D721Med (cell line): Measurements from ENCODE around the gene MMD.

Source experiments
- DNase-seq: peaks from one replicate; pipeline ENCODE4 v3.0.0; 2011; ENCODE audit warnings: low spot score; ENCODE audit not compliant: insufficient read length
- FAIRE-seq: peaks from 2 replicates; lab custom pipeline; 2011; peaks lifted over from hg19 to GRCh38; lab: Jason Lieb, UNC
- TF ChIP-seq, protein P1 (sequence below): IDR thresholded peaks from 2 replicates; pipeline ENCODE4 v1.5.1; 2012; ENCODE audit warnings: mild to moderate bottlenecking, control low read depth; ENCODE audit not compliant: insufficient read depth; ENCODE audit errors: missing control alignments

The MMD gene

DNA sequence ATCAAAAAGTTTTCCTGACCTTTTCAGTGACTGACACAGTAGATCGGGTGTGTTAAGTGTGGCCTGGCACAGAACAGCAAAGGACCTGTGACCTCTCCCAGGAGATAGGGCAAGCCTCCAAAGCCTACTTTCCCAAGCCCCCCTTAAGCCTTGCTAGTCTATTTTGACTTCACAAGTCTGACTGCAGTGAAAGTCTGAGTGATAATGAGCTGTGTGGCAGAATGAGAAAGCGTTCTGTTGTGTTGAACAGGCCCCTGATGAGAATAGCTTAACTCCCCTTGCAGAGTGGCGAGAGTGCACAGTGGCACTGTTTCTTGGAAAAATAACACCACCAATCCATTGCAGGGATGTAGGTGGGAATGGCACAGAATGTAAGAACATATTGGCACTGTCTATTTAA, 32.8 kb downstream of the MMD start:
- FAIRE-seq, result no peak

DNA sequence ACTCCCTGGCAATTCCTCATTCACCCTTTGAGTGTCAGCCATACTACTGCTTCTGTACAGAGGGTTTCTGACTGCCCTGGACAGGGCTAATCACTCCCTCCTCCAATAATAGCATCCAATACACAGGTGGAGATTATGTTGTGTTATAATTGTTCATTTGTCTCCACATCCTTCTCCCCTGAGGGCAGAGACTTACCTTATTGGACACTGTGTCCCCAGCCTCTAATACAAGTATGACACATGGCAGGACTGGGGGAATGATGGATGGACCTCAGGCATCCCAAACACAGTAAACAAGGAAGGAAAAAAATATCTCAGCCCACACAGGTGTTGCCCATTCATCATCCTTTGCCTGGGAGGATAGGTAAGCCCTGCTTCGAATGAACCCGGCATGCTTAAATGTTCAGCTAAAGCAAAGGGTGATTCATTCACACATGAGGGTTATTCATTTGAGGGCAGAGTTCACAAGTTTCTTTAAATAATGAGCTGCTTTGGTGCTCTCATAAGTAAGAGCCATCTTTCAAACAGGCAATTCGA, 34.8 kb downstream of the MMD start:
- TF ChIP-seq, protein P1, sequence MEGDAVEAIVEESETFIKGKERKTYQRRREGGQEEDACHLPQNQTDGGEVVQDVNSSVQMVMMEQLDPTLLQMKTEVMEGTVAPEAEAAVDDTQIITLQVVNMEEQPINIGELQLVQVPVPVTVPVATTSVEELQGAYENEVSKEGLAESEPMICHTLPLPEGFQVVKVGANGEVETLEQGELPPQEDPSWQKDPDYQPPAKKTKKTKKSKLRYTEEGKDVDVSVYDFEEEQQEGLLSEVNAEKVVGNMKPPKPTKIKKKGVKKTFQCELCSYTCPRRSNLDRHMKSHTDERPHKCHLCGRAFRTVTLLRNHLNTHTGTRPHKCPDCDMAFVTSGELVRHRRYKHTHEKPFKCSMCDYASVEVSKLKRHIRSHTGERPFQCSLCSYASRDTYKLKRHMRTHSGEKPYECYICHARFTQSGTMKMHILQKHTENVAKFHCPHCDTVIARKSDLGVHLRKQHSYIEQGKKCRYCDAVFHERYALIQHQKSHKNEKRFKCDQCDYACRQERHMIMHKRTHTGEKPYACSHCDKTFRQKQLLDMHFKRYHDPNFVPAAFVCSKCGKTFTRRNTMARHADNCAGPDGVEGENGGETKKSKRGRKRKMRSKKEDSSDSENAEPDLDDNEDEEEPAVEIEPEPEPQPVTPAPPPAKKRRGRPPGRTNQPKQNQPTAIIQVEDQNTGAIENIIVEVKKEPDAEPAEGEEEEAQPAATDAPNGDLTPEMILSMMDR, result no peak
- DNase-seq (no peak), FAIRE-seq (no peak)

More for the DNA sequence above, 32.8 kb downstream of the MMD start:
- TF ChIP-seq, protein P1, result no peak
- no peak for DNase-seq

DNA sequence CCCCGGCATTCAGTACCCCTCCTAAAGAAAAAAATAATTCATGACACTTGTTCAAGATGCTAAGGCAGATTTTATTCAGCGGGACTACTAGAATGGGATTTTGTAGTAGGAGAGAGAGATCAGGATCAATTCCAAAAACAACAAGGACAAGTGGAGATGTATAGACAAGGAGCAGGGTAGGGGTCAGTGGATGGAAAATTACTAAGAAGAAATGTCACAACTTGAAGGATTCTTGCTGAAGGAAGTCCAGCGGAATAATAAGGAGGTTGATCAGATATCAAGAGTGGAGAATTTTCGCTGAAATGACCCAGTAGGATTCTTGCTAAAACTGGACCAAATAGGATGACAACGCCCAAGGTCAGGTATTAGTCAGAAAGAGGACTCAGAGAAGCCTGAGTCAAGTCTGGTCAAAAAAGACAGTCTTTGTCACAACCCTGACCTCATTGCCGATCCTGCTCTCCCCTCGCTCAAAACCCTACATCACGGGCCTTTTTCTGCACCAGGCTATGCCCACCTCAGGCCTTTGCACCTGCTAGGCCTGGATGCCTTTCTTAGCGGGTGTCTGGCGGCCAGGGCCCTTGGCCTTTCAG, 36.9 kb downstream of the MMD start:
- FAIRE-seq (no peak), DNase-seq (no peak)
- TF ChIP-seq, protein P1, result no peak

DNA sequence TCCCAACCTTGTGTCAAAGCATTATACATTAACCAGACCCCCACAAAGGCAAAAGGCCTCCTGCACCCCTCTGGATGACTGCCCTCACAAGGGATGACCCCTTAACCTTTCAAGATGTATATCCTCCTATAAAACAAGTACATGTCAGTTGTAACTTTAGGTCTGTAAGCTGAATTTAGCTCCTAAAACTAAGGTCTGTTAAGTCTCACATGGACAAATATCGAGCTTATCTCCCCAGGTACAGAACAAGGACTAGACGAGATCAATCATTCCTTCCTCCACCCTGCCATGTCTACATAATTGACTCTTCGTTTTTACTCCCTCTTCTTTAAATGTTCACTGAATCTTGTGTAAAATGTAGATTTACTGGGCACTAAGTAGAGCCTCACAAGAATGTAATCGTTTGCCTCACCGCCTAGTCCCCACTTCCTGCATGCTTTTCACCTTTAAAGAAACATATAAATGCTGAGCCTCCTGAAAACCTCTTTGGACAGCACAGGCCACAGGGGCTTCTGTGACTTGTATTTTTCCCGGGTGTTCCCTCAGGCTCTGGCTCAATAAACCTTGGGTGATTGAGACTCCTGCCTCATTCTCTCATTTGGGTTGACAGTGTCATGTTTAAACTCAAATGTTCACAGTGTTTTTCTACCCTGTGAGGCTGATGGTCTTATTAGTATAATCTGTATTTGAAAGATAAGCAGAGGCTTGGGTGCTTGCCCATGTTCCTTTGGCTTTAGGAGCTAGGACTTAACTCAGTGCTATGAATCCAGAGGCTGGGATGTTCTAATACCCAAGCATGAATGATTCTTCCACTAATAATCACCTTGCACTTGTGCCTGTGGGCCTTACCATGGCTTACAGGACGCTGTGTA, 37.6 kb downstream of the MMD start:
- FAIRE-seq, result no peak
- TF ChIP-seq, protein P1, result no peak
- DNase-seq, result no peak

DNA sequence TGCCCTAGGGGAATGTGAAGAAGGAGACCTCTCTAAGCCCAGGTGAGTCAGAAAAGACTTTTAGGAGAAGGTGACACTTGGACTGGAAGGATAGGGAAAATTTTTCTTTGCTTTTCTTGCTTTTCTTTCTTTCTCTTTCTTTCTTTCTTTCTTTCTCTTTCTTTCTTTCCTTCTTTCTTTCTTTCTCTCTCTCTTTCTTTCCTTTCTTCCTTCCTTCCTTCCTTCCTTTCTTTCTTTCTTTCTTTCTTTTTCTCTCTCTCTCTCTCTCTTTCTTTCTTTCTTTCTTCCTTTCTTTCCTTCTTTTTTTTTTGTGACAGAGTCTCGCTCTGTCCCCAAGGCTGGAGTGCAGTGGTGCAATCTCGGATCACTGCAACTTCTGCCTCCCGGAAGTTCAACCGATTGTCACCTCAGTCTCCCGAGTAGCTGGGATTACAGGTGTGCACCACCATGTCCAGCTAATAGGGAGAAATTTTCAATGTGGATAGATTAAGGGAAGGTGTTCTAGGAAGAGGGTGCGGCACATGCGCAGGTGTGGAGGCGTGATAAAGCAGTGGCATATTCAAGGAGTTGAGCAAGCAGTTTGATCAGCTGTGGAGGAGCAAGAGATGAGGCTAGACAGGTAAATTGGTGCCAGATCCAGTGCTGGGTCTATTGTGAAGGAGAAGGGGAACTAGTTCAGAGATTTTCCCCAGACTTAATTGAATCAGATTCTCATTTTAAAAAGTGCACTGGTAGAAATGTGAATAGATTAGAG, 40.4 kb downstream of the MMD start:
- TF ChIP-seq, protein P1, result no peak
- FAIRE-seq (no peak), DNase-seq (no peak)

DNA sequence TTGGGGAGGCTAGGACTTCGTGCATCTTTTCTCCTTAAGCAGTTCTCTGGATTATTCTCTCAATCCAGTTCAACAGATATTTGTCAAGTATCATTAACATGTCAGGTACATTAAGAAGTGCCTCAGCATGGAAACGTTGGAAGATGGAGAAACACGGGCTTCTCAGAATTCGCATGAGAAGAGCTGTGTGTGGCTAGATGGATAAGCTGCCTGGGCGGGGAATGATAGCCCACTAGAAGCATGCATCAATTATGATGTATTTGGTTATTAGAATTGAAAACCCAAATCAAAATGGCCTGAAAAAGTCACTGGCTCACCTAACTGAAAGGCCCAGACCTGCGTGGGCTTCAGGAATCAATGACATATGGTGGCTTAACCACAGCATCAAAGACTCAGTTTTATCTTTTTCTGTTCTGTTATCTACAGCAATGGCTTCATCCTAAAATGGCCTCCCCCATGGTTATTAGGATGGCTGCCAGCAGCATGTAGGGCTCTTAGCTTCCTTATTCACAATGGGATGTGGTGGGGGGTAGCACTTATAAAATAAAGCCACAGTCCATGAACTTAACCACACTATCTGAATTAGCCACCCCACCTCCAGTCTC, 43.9 kb downstream of the MMD start:
- FAIRE-seq (no peak), DNase-seq (no peak)
- TF ChIP-seq, protein P1, result no peak
